Esophagus muscularis mucosa (tissue), 3 donors: ENCODE data around the gene FERMT3.

Source experiments
- CTCF ChIP-seq, 3 experiments: fragments of 200-600 bp in 2 of 3; fragments of 450-650 bp in 1 of 3; sonication (generic) in 2 of 3; IDR thresholded peaks; one replicate each; pipeline ENCODE4 v1.5.1; 2017 to 2019; ENCODE audit warnings: antibody characterized with exemption in 3 of 3, mild to moderate bottlenecking in 2 of 3, moderate library complexity in 1 of 3
- POLR2A ChIP-seq: fragments of 450-650 bp; IDR thresholded peaks from one replicate; pipeline ENCODE4 v1.6.1; 2017; ENCODE audit warnings: antibody characterized with exemption, moderate library complexity, mild to moderate bottlenecking, low read depth
- POLR2AphosphoS5 ChIP-seq, 2 donors: sonication (generic); formaldehyde crosslinking; IDR thresholded peaks; one replicate each; pipeline ENCODE4 v1.6.1; 2017; ENCODE audit warnings: antibody characterized with exemption in 2 of 2

DNA sequence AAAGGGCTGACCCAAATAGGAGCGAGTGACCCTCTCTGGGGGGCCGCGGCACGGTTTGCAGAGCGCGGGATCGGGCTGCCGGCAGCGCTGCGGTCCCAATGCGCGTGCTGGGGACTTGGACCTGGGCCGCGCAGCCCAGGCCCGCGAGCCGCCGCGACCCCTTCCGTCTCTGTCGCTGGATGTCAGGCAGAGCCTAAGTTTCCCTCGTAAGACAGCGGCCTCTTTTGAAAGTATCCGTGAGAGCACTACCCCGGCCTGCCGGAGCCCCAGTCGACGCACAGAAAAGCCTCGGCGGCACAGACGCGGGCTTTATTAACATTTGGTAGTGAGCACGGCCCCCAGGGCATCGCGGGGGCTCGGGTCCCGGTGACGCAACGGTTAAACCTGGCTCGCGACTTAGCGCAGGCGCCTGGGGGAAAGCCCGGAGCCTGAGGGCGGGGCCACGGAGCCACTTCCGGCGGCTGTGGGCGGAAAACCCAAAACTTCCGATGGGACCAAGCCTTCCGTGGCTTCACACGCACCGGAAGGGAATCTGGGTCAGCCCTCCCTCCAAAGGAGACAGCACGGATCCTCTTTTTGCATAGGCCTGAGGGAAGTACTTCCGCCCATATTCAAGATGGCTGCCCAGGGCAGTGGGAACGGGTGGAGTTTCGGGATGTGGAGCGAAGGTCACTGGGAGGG, 63.2 kb downstream of the FERMT3 start:
- TF ChIP-seq CTCF (IDR thresholded peaks at IDR 0.05) = peak in 1 of 3 experiments; percentile 35
- TF ChIP-seq POLR2AphosphoS5 (IDR thresholded peaks at IDR 0.05) = peak in 1 of 2 donors; percentile 96
- TF ChIP-seq POLR2A = peak; percentile 4
